ENCODE results near the gene STK40.

GRCh38 chr1:36400514-36400824, 14.7 kb upstream of the STK40 start:
- TF ChIP-seq, protein P1, sequence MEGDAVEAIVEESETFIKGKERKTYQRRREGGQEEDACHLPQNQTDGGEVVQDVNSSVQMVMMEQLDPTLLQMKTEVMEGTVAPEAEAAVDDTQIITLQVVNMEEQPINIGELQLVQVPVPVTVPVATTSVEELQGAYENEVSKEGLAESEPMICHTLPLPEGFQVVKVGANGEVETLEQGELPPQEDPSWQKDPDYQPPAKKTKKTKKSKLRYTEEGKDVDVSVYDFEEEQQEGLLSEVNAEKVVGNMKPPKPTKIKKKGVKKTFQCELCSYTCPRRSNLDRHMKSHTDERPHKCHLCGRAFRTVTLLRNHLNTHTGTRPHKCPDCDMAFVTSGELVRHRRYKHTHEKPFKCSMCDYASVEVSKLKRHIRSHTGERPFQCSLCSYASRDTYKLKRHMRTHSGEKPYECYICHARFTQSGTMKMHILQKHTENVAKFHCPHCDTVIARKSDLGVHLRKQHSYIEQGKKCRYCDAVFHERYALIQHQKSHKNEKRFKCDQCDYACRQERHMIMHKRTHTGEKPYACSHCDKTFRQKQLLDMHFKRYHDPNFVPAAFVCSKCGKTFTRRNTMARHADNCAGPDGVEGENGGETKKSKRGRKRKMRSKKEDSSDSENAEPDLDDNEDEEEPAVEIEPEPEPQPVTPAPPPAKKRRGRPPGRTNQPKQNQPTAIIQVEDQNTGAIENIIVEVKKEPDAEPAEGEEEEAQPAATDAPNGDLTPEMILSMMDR (IDR thresholded peaks at IDR 0.05; ENCODE audit: low read depth, low read length, poor library complexity, severe bottlenecking) = no peak
- TF ChIP-seq EZH2phosphoT487 (IDR thresholded peaks at IDR 0.05; ENCODE audit: borderline replicate concordance, low read length) = no peak

All from DOHH2 (cell line).